ENCODE measurements around the gene ZBTB46.

ZBTB46 gene

GRCh38 chr20:63767886-63768285, 63.2 kb downstream of the ZBTB46 start:
- DNase-seq (ENCODE audit: low read depth in 2 of 2): no peak

- DNase-seq (ENCODE audit: low read depth in 2 of 2): no peak
These were observed 63.6 kb downstream of the ZBTB46 start for GRCh38 chr20:63767456-63767855.

- DNase-seq (ENCODE audit: low read depth in 2 of 2): no peak
These were observed 64.2 kb downstream of the ZBTB46 start for GRCh38 chr20:63766695-63767426.

DNA sequence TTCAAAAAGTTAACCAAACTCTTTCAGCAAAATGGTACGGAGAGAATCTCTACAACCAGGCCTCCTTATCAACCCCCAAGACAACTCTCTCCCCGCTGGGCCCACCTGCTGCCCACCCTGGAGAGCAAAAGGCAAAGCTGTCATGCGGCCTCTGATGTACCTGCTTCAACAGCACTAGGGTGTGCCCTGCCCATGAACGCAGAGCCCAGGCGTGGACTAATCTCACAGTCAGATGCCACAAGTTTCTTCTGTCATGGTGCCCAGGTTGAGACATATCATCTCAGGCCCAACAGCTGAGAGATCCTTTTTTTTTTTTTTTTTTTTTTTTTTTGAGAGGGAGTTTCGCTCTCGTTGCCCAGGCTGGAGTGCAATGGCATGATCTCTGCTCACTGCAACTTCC, 65.2 kb downstream of the ZBTB46 start:
- no peak for DNase-seq (ENCODE audit: low read depth in 2 of 2)

DNA sequence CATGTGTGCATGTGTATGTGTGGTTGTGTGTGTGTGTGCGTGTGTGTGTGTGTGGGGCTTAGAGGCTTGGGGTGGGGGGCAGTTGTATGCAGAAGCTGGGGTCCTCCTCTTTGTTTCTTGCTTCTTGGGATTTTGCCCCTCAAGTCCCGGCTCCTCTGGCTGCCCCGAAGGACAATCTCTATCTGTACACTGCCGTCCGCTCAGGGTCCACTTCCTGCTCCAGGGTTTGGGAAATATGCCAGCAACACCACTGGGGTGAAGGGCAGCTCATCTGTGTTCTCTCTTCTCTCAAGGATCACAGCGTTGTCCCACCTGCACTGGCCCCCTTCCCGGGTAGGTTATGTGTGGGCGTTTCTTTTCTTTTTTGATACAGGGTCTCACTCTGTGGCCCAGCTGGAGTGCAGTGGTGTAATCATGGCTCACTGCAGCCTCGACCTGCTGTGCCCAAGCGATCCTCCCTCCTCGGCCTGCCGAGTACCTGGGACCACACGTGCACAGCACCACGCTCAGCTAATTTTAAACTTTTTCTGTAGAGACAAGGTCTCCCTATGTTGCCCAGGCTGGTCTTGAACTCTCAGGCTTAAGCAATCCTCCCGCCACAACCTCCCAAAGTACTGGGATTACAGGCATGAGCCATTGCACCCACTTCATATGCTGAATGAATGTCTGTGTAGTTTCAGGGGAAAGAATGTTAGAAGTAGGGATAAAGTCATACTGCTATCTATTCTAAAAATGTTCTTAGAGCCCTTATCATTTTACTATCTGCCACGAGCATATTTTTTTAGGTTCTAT, 65.8 kb downstream of the ZBTB46 start:
- DNase-seq (ENCODE audit: low read depth in 2 of 2): no peak

GRCh38 chr20:63759377-63759901, 71.6 kb downstream of the ZBTB46 start:
- no peak for DNase-seq (ENCODE audit: low read depth in 2 of 2)

- DNase-seq (ENCODE audit: low read depth in 2 of 2): no peak
These were observed 72.9 kb downstream of the ZBTB46 start for GRCh38 chr20:63758152-63758551.

DNA sequence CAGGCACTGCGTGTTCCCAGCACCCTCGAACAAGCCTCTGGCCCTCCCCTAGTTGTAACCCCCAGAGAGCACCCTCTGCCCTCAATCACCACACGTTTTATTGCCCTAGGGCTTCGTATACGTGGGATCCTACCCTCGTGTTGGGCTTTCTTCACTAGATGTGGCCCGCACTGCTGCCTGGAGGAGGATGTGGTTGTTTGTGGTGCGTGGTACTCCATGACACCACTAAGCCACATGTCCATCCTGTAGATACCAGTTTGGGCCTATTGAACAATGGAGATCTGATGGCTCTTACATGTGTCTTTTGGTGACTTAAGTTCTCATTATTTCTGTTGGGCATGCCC, 74.4 kb downstream of the ZBTB46 start:
- DNase-seq (ENCODE audit: low read depth in 2 of 2): no peak

GRCh38 chr20:63755933-63756647, 75.0 kb downstream of the ZBTB46 start:
- no peak for DNase-seq (ENCODE audit: low read depth in 2 of 2)

DNA sequence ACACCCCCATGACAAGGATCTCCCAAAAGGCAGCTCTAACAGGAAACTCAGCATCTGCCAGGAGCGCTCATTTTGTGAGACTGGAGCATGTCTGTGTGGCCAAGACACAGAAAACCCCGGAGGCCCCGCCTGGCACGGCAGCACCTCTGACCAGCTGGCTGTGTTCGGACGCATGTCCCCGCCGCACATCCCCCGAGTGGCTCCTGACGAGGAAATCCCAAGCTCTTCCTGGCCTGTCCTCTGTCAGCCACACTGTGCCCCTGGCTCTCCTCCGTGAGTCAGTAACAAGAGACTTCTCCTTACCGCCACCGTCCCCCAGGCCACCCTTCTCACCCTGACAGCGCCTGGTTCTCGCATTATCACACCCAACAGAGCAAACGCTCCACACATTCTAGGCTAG, 77.1 kb downstream of the ZBTB46 start:
- no peak for DNase-seq (ENCODE audit: low read depth in 2 of 2)

DNA sequence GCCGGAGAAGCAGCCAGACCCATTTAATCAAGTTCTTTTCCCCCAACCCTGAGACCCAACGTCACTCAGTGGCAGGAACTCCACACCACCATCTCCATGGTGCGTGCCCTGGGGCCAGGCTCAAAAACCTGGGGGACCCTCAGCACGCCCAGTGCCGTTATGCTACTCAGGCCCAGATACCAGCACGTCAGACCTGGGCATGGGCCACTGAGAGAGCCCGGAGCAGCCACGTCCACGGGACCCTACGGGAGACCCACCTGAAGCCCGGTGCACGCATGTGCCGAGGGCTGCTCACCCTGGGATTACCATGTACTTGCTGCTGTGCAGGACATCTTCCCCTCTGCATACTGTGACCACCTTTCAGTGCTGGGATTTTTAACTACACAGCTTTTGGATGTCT, 77.7 kb downstream of the ZBTB46 start:
- DNase-seq (ENCODE audit: low read depth in 2 of 2): no peak

GRCh38 chr20:63752411-63753101, 78.5 kb downstream of the ZBTB46 start:
- DNase-seq (ENCODE audit: low read depth in 2 of 2): no peak

- no peak for DNase-seq (ENCODE audit: low read depth in 2 of 2)
These were observed 79.4 kb downstream of the ZBTB46 start for GRCh38 chr20:63751471-63752271.

DNA sequence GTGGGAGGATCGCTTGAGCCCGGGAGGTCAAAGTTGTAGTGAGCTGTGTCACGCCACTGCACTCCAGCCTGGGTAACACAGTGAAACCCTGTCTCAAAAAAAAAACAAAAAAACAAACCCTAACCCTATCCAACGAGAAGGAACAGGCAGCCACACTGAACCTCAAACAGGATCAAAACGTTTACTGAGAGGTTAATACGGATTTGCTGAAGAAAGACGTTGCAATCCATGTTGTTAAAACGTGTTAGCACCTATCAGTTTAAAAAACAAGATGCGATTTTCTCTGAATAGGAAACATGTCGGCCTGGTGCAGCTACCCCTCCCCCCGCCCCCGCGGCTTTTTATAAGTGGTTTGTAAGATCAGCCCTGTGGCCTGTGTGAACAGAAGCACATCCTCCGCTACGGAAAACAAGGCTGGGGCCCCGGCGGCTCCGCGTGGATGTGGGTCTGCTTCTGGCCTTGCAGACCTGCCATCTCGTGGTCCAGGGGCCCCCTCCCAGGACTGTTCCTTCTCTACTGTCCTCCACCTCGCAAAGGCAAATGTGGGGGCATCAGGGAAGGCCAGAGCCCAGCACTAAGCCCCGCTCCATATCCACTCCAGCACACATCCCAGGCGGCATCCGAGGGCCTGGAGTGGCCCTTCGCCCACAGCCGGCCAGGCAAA, 80.1 kb downstream of the ZBTB46 start:
- DNase-seq (ENCODE audit: low read depth in 2 of 2): no peak

DNA sequence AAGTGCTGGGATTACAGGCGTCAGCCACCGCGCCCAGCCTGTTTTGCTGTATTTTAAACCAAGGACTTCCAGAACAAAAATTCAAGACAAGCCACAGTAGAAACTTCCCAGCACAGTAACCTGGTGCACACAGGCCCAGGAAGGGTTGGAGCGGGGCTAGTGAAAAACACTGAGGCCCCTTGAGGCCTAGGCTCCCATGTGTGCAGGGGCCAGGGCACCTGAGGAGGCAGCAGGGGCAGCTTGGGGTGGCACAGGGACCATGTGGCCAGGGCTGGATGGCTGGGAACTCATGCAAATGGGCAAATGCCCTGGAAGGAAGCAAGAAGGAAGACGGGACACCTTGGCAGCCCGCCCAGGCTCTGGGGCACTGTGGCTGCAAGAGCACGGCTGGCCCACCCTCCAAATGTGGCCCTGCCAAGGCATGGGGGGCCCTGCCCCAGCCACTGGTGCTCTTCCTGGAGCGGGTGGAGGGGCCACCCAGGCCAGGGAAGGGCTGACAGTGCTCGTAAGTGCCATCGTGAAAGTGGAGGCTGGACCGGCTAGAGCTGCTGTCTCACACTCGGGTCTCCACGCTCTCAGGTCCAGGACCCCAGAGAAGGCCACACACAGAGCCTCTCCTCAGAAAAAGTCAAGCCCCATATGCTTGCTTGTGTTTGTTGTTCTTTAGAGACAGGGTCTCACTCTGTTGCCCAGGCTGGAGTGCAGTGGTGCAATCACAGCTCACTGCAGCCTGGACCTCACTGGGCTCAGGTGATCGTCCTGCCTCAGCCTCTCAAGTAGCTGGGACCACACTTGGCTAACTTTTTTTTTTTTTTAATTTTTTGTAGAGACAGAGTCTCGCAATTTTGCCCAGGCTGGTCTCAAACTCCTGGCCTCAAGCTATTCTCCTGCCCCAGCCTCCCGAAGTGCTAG, 81.2 kb downstream of the ZBTB46 start:
- no peak for DNase-seq (ENCODE audit: low read depth in 2 of 2)

DNA sequence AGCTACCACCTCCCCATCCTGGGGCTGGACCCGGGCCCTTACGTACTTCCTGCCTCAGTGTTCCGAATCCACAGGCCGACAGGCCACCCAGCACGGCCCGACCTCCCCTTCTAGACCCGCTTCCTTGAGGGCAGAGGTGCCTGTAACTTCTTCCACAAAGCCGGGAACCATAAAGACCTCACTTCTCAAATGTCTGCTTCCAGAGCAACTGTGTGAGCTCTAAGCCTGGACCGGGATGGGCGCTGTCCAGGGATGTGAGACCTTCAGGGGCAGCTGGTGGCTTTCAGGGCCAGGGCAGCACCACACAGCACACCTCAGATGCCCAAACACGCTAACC, 82.2 kb downstream of the ZBTB46 start:
- no peak for DNase-seq (ENCODE audit: low read depth in 2 of 2)

DNA sequence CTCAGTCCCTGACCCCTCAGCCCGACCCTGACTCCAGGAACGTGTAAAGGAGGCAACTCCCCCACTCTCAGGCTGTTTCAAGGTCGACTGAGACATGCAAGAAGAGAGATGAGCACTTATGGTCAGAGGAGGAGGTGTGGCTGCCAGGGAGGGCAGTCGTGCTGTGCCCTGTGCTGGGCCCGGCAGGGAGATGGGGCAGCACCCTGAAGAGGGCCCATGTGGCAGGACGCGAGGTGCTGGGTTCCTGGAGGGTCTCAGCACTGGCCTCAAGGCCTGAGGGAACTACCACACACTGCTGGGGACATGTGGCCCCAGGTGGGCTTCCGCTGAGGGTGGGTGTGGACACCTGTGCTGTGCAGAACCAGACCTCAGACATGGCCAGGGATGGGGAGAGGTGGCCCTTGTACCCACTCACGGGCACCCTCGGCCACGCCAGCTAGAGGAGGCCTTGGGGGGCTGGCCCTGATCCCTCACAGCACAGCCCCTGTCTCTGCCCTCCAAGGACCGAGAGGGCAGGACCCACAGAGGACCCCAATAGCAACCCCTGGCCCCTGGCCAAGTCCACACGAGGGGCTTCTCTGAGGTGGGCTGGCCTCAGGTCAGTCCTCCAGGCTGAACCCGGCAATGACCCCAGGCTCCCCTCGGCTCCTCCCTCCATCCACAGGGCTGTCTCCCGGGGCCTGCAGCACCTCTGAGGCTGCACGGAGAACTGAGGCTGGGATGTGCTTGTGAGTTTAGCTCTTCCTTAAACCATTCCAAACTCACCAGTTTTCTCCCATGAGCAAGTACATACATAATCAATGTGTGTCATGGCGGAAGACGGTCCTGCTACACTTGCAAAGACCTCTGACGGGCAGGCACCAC, 82.8 kb downstream of the ZBTB46 start:
- DNase-seq (ENCODE audit: low read depth in 2 of 2): no peak

- no peak for DNase-seq (ENCODE audit: low read depth in 2 of 2)
These were observed 83.4 kb downstream of the ZBTB46 start for GRCh38 chr20:63747622-63748069.

All from fibroblast of skin of left biceps (primary cell).